B cell (primary cell): ENCODE results near the gene QRFP. TPM values are rescaled to one million over a fixed set of nuclear protein-coding genes. Genes with fewer than 3 reads are reported as not detected.

Experiments used
- ATAC-seq: fragments of 200-7000 bp; cut with Tn5 transposase; one replicate; pipeline ENCODE4 v1.10.0; 2021; ENCODE audit warnings: low read depth, mild to moderate bottlenecking, moderate number of reproducible peaks, moderate library complexity
- CTCF ChIA-PET: fragments of 350-600 bp; sonication (Branson Sonifier 250); formaldehyde crosslinking; loops from one replicate; lab custom pipeline; 2021; ENCODE audit warnings: antibody characterized with exemption, inconsistent platforms; lab: Charles Lee
- POLR2A ChIA-PET: fragments of 350-600 bp; sonication (Branson Sonifier 250); formaldehyde crosslinking; loops from one replicate; lab custom pipeline; 2021; ENCODE audit warnings: antibody characterized with exemption; lab: Charles Lee
- DNase-seq: peaks from one replicate; pipeline ENCODE4 v3.0.0; 2013
- H2AFZ ChIP-seq: 2 replicates; pipeline ENCODE4 v1.6.1; 2012; ENCODE audit warnings: mild to moderate bottlenecking, low read depth, low read length; ENCODE audit not compliant: insufficient read depth, poor library complexity, severe bottlenecking
- H3K27ac ChIP-seq, 2 donors: 1 replicate in 1 of 2; 2 replicates in 1 of 2; pipeline ENCODE4 v1.5.1; 2012 to 2013; ENCODE audit warnings: low read length in 2 of 2, mild to moderate bottlenecking in 2 of 2, moderate library complexity in 1 of 2
- H3K27me3 ChIP-seq, 4 experiments: fragments of 200-600 bp in 1 of 4; sonication (generic) in 1 of 4; replicated peaks in 1 of 4; 1 replicate in 2 of 4; 2 replicates in 2 of 4; pipeline versions ENCODE4 v1.6.1 to v1.7.0; 2013 to 2016; ENCODE audit warnings: low read length in 3 of 4, mild to moderate bottlenecking in 2 of 4, mixed read lengths in 1 of 4, moderate library complexity in 1 of 4; ENCODE audit not compliant: insufficient read depth in 4 of 4, control insufficient read depth in 3 of 4; ENCODE audit errors: control extremely low read depth in 1 of 4
- H3K36me3 ChIP-seq, 2 experiments: replicated peaks in 1 of 2; 1 replicate in 1 of 2; 2 replicates in 1 of 2; pipeline versions ENCODE4 v1.6.1 to v1.7.1; 2013; ENCODE audit warnings: low read length in 1 of 2; ENCODE audit not compliant: insufficient read depth in 2 of 2, control insufficient read depth in 1 of 2; ENCODE audit errors: control extremely low read depth in 1 of 2, extremely low read depth in 1 of 2
- H3K4me1 ChIP-seq, 2 donors: fragments of 200-600 bp in 1 of 2; sonication (generic) in 1 of 2; 1 replicate in 1 of 2; 2 replicates in 1 of 2; pipeline versions ENCODE4 v1.5.1 to v1.6.1; 2013 to 2017; ENCODE audit warnings: low read length in 2 of 2; ENCODE audit not compliant: control insufficient read depth in 2 of 2, insufficient read depth in 2 of 2
- H3K4me2 ChIP-seq: replicated peaks from 2 replicates; pipeline ENCODE3; 2012; ENCODE audit warnings: mild to moderate bottlenecking, low read depth, low read length; ENCODE audit not compliant: poor library complexity, severe bottlenecking
- H3K4me3 ChIP-seq, 5 experiments: fragments of 200-600 bp in 1 of 5; sonication (generic) in 1 of 5; 1 replicate in 3 of 5; 2 replicates in 2 of 5; pipeline versions ENCODE4 v1.5.1 to v1.7.0; 2011 to 2016; ENCODE audit warnings: low read length in 4 of 5, mild to moderate bottlenecking in 4 of 5, low read depth in 2 of 5, control low read depth in 1 of 5, moderate library complexity in 1 of 5; ENCODE audit not compliant: insufficient read depth in 1 of 5; ENCODE audit errors: control extremely low read depth in 1 of 5, extremely low read depth in 1 of 5
- H3K79me2 ChIP-seq: fragments of 200-600 bp; sonication (generic); one replicate; pipeline ENCODE4 v1.6.0; 2016; ENCODE audit warnings: low read length; ENCODE audit not compliant: control insufficient read depth, insufficient read depth
- H3K9ac ChIP-seq: fragments of 200-600 bp; sonication (generic); 2 replicates; pipeline ENCODE4 v1.6.1; 2017; ENCODE audit warnings: mild to moderate bottlenecking, low read length, moderate library complexity
- H3K9me3 ChIP-seq, 3 donors: one replicate each; pipeline versions ENCODE4 v1.6.1 to v1.7.1; 2013; ENCODE audit warnings: low read length in 2 of 3; ENCODE audit not compliant: control insufficient read depth in 2 of 3, insufficient read depth in 1 of 3; ENCODE audit errors: control extremely low read depth in 1 of 3
- H4K20me1 ChIP-seq: 2 replicates; pipeline ENCODE4 v1.6.0; 2012; ENCODE audit warnings: mild to moderate bottlenecking, low read length; ENCODE audit not compliant: insufficient read depth, control insufficient read depth, poor library complexity, severe bottlenecking
- H3K27ac Mint-ChIP-seq: one replicate; pipeline ENCODE4 v1.8.0; 2021; ENCODE audit warnings: mixed read lengths
- H3K27me3 Mint-ChIP-seq: one replicate; pipeline ENCODE4 v1.8.0; 2021; ENCODE audit warnings: mixed read lengths
- H3K4me1 Mint-ChIP-seq: one replicate; pipeline ENCODE4 v1.8.0; 2021; ENCODE audit warnings: mixed read lengths
- H3K4me3 Mint-ChIP-seq: one replicate; pipeline ENCODE4 v1.8.0; 2021; ENCODE audit warnings: mixed read lengths
- H3K9me3 Mint-ChIP-seq: one replicate; pipeline ENCODE4 v1.8.0; 2022; ENCODE audit warnings: mixed read lengths; ENCODE audit not compliant: insufficient read depth
- EZH2 ChIP-seq: IDR thresholded peaks from 2 replicates; pipeline ENCODE4 v1.6.1; 2012; ENCODE audit warnings: borderline replicate concordance, low read depth, mild to moderate bottlenecking, moderate library complexity, low read length; ENCODE audit not compliant: insufficient read depth, poor library complexity, severe bottlenecking
- WGBS: methylation state at CpG from one replicate; pipeline ENCODE4 v1.1.5; 2013; ENCODE audit warnings: missing lambda C conversion rate; ENCODE audit not compliant: insufficient coverage; 5-methylcytosine and 5-hydroxymethylcytosine counted together
- intact Hi-C: fragments of 100-400 bp; cut with micrococcal nuclease; formaldehyde crosslinking; loops from one replicate; pipeline ENCODE4 v1.10.0; 2022
- polyA plus RNA-seq: library from polyadenylated mRNA; depleted of rRNA; stranded (reverse); fragments of >200 nt; gene quantifications from 2 replicates; pipeline ENCODE4 v1.2.3, GENCODE V29; 2012
- total RNA-seq, 2 donors: library from RNA; stranded (reverse); fragments of 120-200 nt in 1 of 2; gene quantifications; 1 replicate in 1 of 2; 2 replicates in 1 of 2; pipeline versions ENCODE4 v1.2.3 to v1.2.4, GENCODE V29; 2013 to 2022
- TF ChIP-seq, protein P1 (sequence below): fragments of 200-600 bp; IDR thresholded peaks from one replicate; pipeline ENCODE4 v1.8.0; 2022; ENCODE audit warnings: antibody characterized with exemption, mild to moderate bottlenecking

The QRFP gene
- total and polyA plus RNA-seq, 2 donors (not counting 1 experiment from before 2014, with no cell fraction given), result 0.07 TPM; not detected in 1

GRCh38 chr9:130920233-130920632 lies 23.6 kb upstream of the QRFP start:
- H3K4me2 ChIP-seq, result no peak overlapping the region
- H3K9ac ChIP-seq, result no peak overlapping the region
- TF ChIP-seq EZH2, result no peak
- TF ChIP-seq, protein P1, sequence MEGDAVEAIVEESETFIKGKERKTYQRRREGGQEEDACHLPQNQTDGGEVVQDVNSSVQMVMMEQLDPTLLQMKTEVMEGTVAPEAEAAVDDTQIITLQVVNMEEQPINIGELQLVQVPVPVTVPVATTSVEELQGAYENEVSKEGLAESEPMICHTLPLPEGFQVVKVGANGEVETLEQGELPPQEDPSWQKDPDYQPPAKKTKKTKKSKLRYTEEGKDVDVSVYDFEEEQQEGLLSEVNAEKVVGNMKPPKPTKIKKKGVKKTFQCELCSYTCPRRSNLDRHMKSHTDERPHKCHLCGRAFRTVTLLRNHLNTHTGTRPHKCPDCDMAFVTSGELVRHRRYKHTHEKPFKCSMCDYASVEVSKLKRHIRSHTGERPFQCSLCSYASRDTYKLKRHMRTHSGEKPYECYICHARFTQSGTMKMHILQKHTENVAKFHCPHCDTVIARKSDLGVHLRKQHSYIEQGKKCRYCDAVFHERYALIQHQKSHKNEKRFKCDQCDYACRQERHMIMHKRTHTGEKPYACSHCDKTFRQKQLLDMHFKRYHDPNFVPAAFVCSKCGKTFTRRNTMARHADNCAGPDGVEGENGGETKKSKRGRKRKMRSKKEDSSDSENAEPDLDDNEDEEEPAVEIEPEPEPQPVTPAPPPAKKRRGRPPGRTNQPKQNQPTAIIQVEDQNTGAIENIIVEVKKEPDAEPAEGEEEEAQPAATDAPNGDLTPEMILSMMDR, result no peak
- ATAC-seq (no peak), DNase-seq (no peak)
- H3K27me3 Mint-ChIP-seq, result peaks cover 22% of the 10 kb centered on the region
- no peak overlapping the region for H2AFZ ChIP-seq
- no peak overlapping the region for H3K27ac Mint-ChIP-seq
- H3K4me3 ChIP-seq, result no peak overlapping the region
- 100% methylated on average over 7 of the region's 8 CpGs for WGBS
- CTCF ChIA-PET, result interaction anchor here (0.6 kb wide), 1 partner anchor 8 kb away, joined by 5 read pairs; no protein-coding TSS in a partner anchor
- no peaks in the 10 kb centered on the region for H3K79me2 ChIP-seq
- no peaks in the 10 kb centered on the region for H3K36me3 ChIP-seq
- H3K9me3 Mint-ChIP-seq, result no peaks in the 10 kb centered on the region
- H3K4me1 Mint-ChIP-seq, result no peaks in the 10 kb centered on the region
- no peaks in the 10 kb centered on the region for H4K20me1 ChIP-seq
- POLR2A ChIA-PET, result no interaction called here
- no peaks in the 10 kb centered on the region for H3K9me3 ChIP-seq
- no peaks in the 10 kb centered on the region for H3K4me1 ChIP-seq
- H3K27ac ChIP-seq, result no peak overlapping the region
- H3K27me3 ChIP-seq, result no peaks in the 10 kb centered on the region
- H3K4me3 Mint-ChIP-seq, result no peak overlapping the region
- intact Hi-C loops, result no loop called here

DNA sequence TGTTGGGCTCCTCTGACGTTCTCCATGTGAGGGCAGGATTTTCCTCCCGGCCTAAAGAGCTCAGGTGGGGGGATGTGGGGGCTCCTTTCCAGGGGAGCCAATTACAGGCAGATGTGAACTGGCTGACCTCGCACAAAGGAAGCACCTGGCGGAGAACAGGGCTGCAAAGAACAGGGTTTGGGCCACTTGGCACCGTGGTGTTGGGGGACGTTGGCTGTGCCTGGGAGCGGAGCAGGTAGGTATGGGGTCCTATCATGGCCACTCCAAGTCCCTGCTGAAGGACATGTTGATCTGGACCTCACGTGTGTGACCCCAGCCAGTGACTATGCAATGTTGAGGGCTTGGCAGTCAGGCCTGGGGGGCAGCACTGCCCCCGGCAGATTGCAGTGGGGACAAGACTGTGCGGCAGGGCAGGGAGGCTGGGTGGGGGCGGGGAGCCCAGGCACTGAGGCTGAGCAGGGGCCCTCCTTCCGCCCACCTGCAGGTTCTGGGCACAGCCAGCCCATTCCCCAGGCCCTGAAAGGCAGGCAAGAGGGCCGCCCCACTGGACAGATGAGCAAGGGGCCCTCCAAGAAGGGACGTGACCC lies 23.0 kb upstream of the QRFP start:
- H3K4me1 ChIP-seq, result no peaks in the 10 kb centered on the region
- ATAC-seq (no peak), DNase-seq (no peak)
- no peaks in the 10 kb centered on the region for H3K9me3 Mint-ChIP-seq
- H4K20me1 ChIP-seq, result no peaks in the 10 kb centered on the region
- H3K4me3 Mint-ChIP-seq, result no peak overlapping the region
- H3K4me1 Mint-ChIP-seq, result no peaks in the 10 kb centered on the region
- ChIA-PET CTCF (no interaction called here), POLR2A (no interaction called here)
- no peaks in the 10 kb centered on the region for H3K36me3 ChIP-seq
- peaks cover 18% of the 10 kb centered on the region for H3K27me3 Mint-ChIP-seq
- H3K79me2 ChIP-seq, result no peaks in the 10 kb centered on the region
- no peak overlapping the region for H3K4me2 ChIP-seq
- no peaks in the 10 kb centered on the region for H3K27me3 ChIP-seq
- TF ChIP-seq, protein P1, result no peak
- TF ChIP-seq EZH2, result no peak
- H3K4me3 ChIP-seq, result no peak overlapping the region
- intact Hi-C loops, result no loop called here
- no peak overlapping the region for H3K9ac ChIP-seq
- no peak overlapping the region for H3K27ac ChIP-seq
- 75% methylated on average over 14 of the region's 14 CpGs for WGBS
- no peak overlapping the region for H2AFZ ChIP-seq
- H3K27ac Mint-ChIP-seq, result peak overlapping the region; percentile 20
- H3K9me3 ChIP-seq, result no peaks in the 10 kb centered on the region
